PC-3 (cell line): Measurements from ENCODE around the gene CBFA2T3. TPM values are rescaled to one million over a fixed set of nuclear protein-coding genes. Genes with fewer than 3 reads are reported as not detected.

Source experiments
- ATAC-seq: fragments of 200-7000 bp; cut with Tn5 transposase; 2 replicates; pipeline ENCODE4 v1.9.1; 2020; ENCODE audit warnings: mild to moderate bottlenecking, moderate library complexity
- BruUV-seq: library from RNA; stranded (reverse); fragments of 400-500 nt; replicated peaks from 2 replicates; lab custom pipeline; 2021; lab: Mats Ljungman, UMichigan
- CTCF ChIA-PET: fragments of 300-600 bp; sonication (Branson Sonifier 250); formaldehyde crosslinking; loops from one replicate; lab custom pipeline; 2022; ENCODE audit warnings: antibody characterized with exemption; lab: Charles Lee
- POLR2A ChIA-PET: fragments of 300-600 bp; sonication (Branson Sonifier 250); formaldehyde crosslinking; loops from one replicate; lab custom pipeline; 2022; ENCODE audit warnings: antibody characterized with exemption; ENCODE audit not compliant: unreplicated experiment; lab: Charles Lee
- DNase-seq: peaks from one replicate; pipeline ENCODE4 v3.0.0-alpha.2; 2015
- H2AFZ ChIP-seq: fragments of 300-600 bp; sonication (generic); 2 replicates; pipeline ENCODE4 v1.6.0; 2016; ENCODE audit warnings: antibody characterized with exemption, low read length
- H3F3A ChIP-seq: fragments of 300-600 bp; sonication (generic); one replicate; pipeline ENCODE4 v1.6.0; 2017; ENCODE audit warnings: antibody characterized with exemption, low read length, control low read depth, mild to moderate bottlenecking; ENCODE audit not compliant: unreplicated experiment
- H3K27ac ChIP-seq: fragments of 300-600 bp; sonication (generic); 2 replicates; pipeline ENCODE4 v1.5.1; 2016; ENCODE audit warnings: mild to moderate bottlenecking, low read length
- H3K27me3 ChIP-seq: fragments of 300-600 bp; sonication (generic); 2 replicates; pipeline ENCODE4 v1.6.1; 2016; ENCODE audit warnings: low read length, mixed read lengths
- H3K36me3 ChIP-seq: fragments of 300-600 bp; sonication (generic); 2 replicates; pipeline ENCODE4 v1.6.1; 2016; ENCODE audit warnings: low read depth, mixed run types, low read length, mixed read lengths
- H3K4me1 ChIP-seq: fragments of 300-600 bp; sonication (generic); 2 replicates; pipeline ENCODE4 v1.5.1; 2016; ENCODE audit warnings: low read length; ENCODE audit not compliant: insufficient read depth
- H3K4me2 ChIP-seq: fragments of 300-600 bp; sonication (generic); 2 replicates; pipeline ENCODE4 v1.6.0; 2016; ENCODE audit warnings: low read length
- H3K4me3 ChIP-seq: fragments of 300-600 bp; sonication (generic); 2 replicates; pipeline ENCODE4 v1.5.1; 2016; ENCODE audit warnings: mild to moderate bottlenecking, low read length, mixed read lengths
- H3K79me2 ChIP-seq: fragments of 300-600 bp; sonication (generic); 2 replicates; pipeline ENCODE4 v1.6.1; 2017; ENCODE audit warnings: low read length, mixed read lengths
- H3K9ac ChIP-seq: fragments of 300-600 bp; sonication (generic); 2 replicates; pipeline ENCODE4 v1.6.0; 2016; ENCODE audit warnings: mild to moderate bottlenecking, low read length
- H3K9me2 ChIP-seq: fragments of 300-600 bp; sonication (generic); replicated peaks from 2 replicates; pipeline ENCODE4 v1.6.1; 2016; ENCODE audit warnings: mixed run types, low read length, mixed read lengths
- H3K9me3 ChIP-seq: fragments of 300-600 bp; sonication (generic); 2 replicates; pipeline ENCODE4 v1.6.1; 2016; ENCODE audit warnings: low read length, mixed read lengths
- H4K20me1 ChIP-seq: fragments of 300-600 bp; sonication (generic); 2 replicates; pipeline ENCODE4 v1.6.1; 2016; ENCODE audit warnings: low read length, mixed read lengths
- EZH2 ChIP-seq: fragments of 300-600 bp; sonication (generic); IDR thresholded peaks from one replicate; pipeline ENCODE4 v1.6.1; 2017; ENCODE audit warnings: antibody characterized with exemption, mild to moderate bottlenecking, low read length; ENCODE audit not compliant: unreplicated experiment
- EZH2phosphoT487 ChIP-seq: fragments of 300-600 bp; sonication (generic); IDR thresholded peaks from 2 replicates; pipeline ENCODE4 v1.6.1; 2018; ENCODE audit warnings: mild to moderate bottlenecking, antibody characterized with exemption, low read length, borderline replicate concordance
- intact Hi-C: fragments of 100-400 bp; cut with micrococcal nuclease; formaldehyde crosslinking; loops from 2 replicates; pipeline ENCODE4 v1.9.0; 2023
- total RNA-seq: library from RNA; depleted of rRNA; stranded (reverse); fragments of >200 nt; gene quantifications from 2 replicates; pipeline ENCODE4 v1.2.3, GENCODE V29; 2014
- TF ChIP-seq, protein P1 (sequence below): fragments of 300-600 bp; sonication (generic); conservative IDR thresholded peaks from 2 replicates; pipeline ENCODE4 v1.5.1; 2017; ENCODE audit warnings: antibody characterized with exemption, low read depth, mild to moderate bottlenecking, low read length

Gene CBFA2T3
- total RNA-seq, 1 experiment from 2014 or later, result not detected

GRCh38 chr16:88841521-88842307, 135.3 kb downstream of the CBFA2T3 start:
- H2AFZ ChIP-seq, result no peak overlapping the region
- intact Hi-C loops, result no loop called here
- no TSS peak for BruUV-seq
- no peak overlapping the region for H3K27ac ChIP-seq
- no peak overlapping the region for H3K9ac ChIP-seq
- H3K4me3 ChIP-seq, result no peak overlapping the region
- ATAC-seq, result no peak
- no peaks in the 10 kb centered on the region for H3K9me3 ChIP-seq
- ChIA-PET CTCF (no interaction called here), POLR2A (no interaction called here)
- no peaks in the 10 kb centered on the region for H3K36me3 ChIP-seq
- H3K79me2 ChIP-seq, result no peaks in the 10 kb centered on the region
- no peaks in the 10 kb centered on the region for H3K9me2 ChIP-seq
- TF ChIP-seq, protein P1, sequence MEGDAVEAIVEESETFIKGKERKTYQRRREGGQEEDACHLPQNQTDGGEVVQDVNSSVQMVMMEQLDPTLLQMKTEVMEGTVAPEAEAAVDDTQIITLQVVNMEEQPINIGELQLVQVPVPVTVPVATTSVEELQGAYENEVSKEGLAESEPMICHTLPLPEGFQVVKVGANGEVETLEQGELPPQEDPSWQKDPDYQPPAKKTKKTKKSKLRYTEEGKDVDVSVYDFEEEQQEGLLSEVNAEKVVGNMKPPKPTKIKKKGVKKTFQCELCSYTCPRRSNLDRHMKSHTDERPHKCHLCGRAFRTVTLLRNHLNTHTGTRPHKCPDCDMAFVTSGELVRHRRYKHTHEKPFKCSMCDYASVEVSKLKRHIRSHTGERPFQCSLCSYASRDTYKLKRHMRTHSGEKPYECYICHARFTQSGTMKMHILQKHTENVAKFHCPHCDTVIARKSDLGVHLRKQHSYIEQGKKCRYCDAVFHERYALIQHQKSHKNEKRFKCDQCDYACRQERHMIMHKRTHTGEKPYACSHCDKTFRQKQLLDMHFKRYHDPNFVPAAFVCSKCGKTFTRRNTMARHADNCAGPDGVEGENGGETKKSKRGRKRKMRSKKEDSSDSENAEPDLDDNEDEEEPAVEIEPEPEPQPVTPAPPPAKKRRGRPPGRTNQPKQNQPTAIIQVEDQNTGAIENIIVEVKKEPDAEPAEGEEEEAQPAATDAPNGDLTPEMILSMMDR, result no peak
- TF ChIP-seq EZH2 (no peak), EZH2phosphoT487 (no peak)
- H3K27me3 ChIP-seq, result no peaks in the 10 kb centered on the region
- no peaks in the 10 kb centered on the region for H4K20me1 ChIP-seq
- H3K4me1 ChIP-seq, result no peaks in the 10 kb centered on the region
- no peak overlapping the region for H3K4me2 ChIP-seq
- no peak for DNase-seq
- H3F3A ChIP-seq, result no peaks in the 10 kb centered on the region

GRCh38 chr16:88840600-88841215, 136.3 kb downstream of the CBFA2T3 start:
- no TSS peak for BruUV-seq
- Histone ChIP-seq H3K36me3 (no peaks in the 10 kb centered on the region), H2AFZ (no peak overlapping the region), H4K20me1 (no peaks in the 10 kb centered on the region), H3K27ac (no peak overlapping the region), H3K9ac (no peak overlapping the region), H3K27me3 (no peaks in the 10 kb centered on the region), H3K9me3 (no peaks in the 10 kb centered on the region), H3K4me3 (no peak overlapping the region), H3K79me2 (no peaks in the 10 kb centered on the region), H3F3A (no peaks in the 10 kb centered on the region), H3K4me2 (no peak overlapping the region), H3K9me2 (no peaks in the 10 kb centered on the region), H3K4me1 (no peaks in the 10 kb centered on the region)
- intact Hi-C loops, result no loop called here
- TF ChIP-seq, protein P1, result no peak
- TF ChIP-seq EZH2, result no peak
- ChIA-PET POLR2A (no interaction called here), CTCF (no interaction called here)
- ATAC-seq, result no peak
- DNase-seq, result no peak
